Stimulated activated effector memory CD8-positive, alpha-beta T cell treated with anti-CD3 and anti-CD28 coated beads, Interleukin-12 subunit alpha, Interleukin-12 subunit beta, amount 100 ng/mL, for 72 hours (primary cell): ENCODE data around the gene PNPLA7.

ENCODE experiments used
- ATAC-seq: fragments of 150-1000 bp; cut with Tn5 transposase; 2 replicates; pipeline ENCODE4 v1.10.0; 2021
- DNase-seq, 2 donors: peaks; one replicate each; pipeline ENCODE4 v3.0.0; 2021 to 2022; ENCODE audit warnings: low spot score in 2 of 2
- H3K27ac Mint-ChIP-seq: one replicate; pipeline ENCODE4 v1.8.0; 2022; ENCODE audit warnings: mild to moderate bottlenecking, mixed read lengths
- H3K36me3 Mint-ChIP-seq: one replicate; pipeline ENCODE4 v1.8.0; 2022; ENCODE audit warnings: mild to moderate bottlenecking, mixed read lengths
- H3K4me1 Mint-ChIP-seq: one replicate; pipeline ENCODE4 v1.8.0; 2022; ENCODE audit warnings: mixed read lengths
- H3K4me3 Mint-ChIP-seq: one replicate; pipeline ENCODE4 v1.8.0; 2022; ENCODE audit warnings: mild to moderate bottlenecking, mixed read lengths
- H3K9me3 Mint-ChIP-seq: one replicate; pipeline ENCODE4 v1.8.0; 2022; ENCODE audit warnings: mixed read lengths

Gene PNPLA7

DNA sequence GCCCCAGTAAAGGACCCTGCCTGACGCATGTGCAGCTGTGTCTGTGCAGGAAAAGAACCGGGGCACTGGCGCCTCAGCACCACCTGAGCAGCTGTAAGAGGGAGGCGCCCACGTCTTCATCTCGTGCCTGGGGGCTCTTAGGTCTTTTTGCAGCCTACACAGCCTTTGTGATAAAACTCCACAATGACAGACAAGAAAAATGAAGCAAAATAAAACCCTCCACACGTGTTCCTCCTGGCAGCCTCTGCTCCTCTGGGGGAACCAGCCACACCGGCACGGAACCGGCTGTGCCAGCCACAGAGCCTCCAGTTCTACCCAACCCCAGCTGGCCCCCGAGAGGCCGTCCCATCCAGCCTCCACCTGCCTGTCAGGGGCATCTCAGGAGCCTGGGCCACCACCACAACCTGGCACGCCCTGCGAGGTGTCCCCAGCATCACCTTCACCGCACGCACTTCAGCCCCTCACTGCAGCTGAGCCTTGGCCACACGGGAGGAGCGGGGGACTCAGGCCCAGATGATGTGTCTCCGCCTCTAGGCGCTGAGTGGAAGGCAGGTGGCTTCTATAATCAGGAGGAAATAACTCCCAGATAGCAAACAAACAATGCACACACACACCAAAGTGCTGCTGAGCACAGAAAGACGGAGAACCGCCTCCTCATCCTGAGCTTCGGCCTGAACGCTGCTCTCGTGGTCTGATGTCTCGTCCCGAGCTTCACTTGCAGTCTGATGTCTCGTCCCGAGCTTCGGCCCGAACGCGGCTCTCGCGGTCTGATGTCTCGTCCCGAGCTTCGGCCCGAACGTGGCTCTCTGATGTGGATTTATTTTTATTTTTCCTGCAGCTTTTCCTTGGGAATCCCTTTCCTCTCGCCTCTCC, 62.5 kb downstream of the PNPLA7 start:
- no peaks in the 10 kb centered on the region for H3K9me3 Mint-ChIP-seq
- H3K27ac Mint-ChIP-seq = no peak overlapping the region
- H3K4me3 Mint-ChIP-seq = no peak overlapping the region
- H3K4me1 Mint-ChIP-seq = peaks cover 7% of the 10 kb centered on the region
- no peaks in the 10 kb centered on the region for H3K36me3 Mint-ChIP-seq
- ATAC-seq (no peak), DNase-seq (no peak)

DNA sequence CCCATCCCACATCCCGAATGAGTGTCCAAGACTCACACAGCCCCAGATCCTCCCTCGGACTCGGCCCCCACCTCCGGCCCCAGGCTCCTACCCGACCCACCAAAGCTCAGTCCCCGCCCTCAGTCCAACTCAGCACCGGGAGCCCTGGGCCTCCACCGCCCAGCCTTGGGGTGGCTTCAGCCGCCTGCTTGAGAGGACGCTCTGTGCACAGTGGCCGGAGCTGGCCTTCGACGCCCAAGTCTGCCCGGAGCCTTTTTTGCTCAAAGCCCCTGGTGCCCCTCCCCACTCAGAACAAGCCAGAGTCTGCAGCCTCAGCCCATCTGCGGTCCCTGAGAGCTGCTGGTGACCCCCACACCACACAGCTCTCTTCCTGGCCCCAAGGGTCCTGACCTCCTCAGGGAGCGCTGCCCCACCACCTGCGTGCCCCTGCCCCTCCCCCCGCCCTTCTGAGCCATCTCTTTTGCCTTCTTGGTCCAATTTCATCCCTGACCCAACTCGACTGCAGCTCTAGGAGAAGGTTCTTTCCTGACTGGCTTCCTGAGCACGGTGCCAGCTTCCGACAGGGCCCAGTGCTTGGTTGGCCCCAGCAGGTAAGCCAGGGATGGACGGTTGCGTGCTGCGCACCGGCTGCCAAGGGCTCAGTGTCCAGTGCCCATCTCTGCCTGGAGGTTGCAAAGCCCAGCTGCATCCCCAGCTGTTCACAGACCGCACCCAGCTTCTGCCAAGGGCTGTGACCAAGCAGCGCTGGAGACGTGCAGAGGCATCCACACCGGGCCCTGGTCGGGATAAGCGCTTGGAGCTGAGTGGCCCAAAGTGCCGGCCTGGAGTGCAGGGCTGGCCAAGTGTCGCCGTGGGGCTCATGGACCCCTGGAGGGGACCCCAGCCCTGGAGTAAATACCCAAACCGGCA, 63.4 kb downstream of the PNPLA7 start:
- H3K4me3 Mint-ChIP-seq = no peak overlapping the region
- no peaks in the 10 kb centered on the region for H3K9me3 Mint-ChIP-seq
- H3K27ac Mint-ChIP-seq = no peak overlapping the region

DNA sequence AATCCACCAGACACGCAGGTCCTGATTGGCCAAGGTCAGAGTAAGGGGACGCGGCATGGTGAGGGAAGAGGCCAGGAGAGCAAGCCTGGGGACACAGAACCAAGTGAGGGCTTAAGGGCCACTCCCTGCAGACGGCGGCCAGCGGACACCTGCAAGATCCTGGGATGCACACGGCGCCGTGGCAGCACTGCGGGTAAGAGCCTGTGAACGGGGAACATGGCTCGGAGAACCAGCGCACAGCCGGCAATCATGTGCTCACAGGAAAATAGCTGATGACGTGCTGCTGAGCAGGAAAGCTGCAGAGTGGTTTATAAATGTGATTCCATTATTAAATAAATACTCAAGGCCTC, 64.1 kb downstream of the PNPLA7 start:
- DNase-seq (no peak), ATAC-seq (no peak)
- Mint-ChIP-seq H3K36me3 (no peaks in the 10 kb centered on the region), H3K27ac (no peak overlapping the region), H3K9me3 (no peaks in the 10 kb centered on the region), H3K4me3 (no peak overlapping the region), H3K4me1 (no peaks in the 10 kb centered on the region)

More for the DNA sequence above, 63.4 kb downstream of the PNPLA7 start:
- no peak for DNase-seq
- peaks cover 5% of the 10 kb centered on the region for H3K4me1 Mint-ChIP-seq
- ATAC-seq = no peak
- H3K36me3 Mint-ChIP-seq = no peaks in the 10 kb centered on the region

DNA sequence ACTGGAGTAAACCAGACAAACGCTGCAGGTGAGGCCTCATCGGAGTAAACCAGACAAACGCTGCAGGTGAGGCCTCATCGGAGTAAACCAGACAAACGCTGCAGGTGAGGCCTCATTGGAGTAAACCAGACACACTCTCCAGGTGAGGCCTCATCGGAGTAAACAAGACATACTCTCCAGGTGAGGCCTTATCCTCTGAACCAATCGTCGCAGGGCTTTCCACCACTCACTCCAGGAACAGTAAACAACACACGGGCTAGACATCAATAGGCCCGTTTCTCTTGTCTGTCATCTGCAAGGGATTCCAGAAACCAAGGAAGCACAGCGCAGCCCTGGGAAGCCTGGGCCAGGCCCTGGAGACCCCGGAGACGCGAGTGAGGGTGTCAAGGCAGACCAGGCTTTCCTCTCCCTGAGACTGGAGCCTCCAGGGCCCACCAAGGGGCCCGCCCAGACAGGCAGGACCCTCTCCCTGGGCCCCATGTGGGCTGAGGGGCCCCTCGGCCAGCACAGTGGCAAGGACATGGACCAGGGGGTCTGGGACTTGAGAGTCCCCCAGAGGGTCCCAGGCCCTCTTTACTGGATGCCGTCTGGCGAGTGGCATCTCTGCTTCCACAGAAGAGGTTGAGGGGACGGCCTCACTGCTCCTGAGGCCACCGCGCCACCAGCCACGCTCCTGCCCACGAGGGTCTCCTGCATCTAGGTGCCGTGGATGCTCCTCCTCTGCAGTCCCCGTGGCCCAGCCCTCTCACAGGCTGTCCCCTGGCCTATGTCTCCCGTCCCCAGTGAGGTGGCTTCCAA, 64.7 kb downstream of the PNPLA7 start:
- H3K4me3 Mint-ChIP-seq = no peak overlapping the region
- no peaks in the 10 kb centered on the region for H3K36me3 Mint-ChIP-seq
- no peak overlapping the region for H3K27ac Mint-ChIP-seq
- no peaks in the 10 kb centered on the region for H3K4me1 Mint-ChIP-seq
- ATAC-seq = no peak
- no peaks in the 10 kb centered on the region for H3K9me3 Mint-ChIP-seq
- DNase-seq = no peak

DNA sequence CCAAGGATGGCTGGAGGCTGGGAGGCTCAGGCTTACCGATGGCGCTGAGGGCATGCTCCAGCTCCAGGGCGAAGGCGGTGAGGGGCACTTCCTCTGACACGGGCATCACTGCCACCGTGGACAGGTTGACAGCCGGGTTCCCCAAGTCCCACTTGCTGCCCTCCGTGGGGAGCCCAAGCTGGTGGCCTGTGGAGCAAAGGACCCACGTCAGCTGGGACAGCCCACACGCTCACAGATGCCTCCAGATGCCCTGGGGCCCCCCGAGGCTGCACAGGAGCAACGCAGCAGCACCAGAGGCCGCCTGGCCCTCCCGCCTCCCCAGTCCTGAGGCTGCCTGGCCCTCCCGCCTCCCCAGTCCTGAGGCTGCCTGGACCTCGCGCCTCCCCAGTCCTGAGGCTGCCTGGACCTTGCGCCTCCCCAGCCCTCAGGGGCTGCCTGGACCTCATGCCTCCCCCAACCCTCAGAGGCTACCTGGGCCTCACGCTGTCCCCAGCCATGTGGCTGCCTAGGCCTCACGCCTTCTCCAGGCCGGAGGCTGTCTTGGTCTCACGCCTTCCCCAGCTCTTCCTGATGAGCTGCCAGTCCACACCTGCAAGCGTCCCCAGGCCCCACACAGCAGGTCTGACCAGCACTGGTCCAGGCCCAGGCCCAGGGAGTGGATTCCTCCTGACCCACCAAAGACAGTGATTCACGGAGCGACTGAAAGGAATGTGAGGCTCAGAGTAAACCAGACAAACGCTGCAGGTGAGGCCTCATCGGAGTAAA, 65.5 kb downstream of the PNPLA7 start:
- Mint-ChIP-seq H3K27ac (no peak overlapping the region), H3K36me3 (no peaks in the 10 kb centered on the region), H3K4me3 (no peak overlapping the region), H3K9me3 (no peaks in the 10 kb centered on the region), H3K4me1 (no peaks in the 10 kb centered on the region)
- ATAC-seq (no peak), DNase-seq (no peak)

DNA sequence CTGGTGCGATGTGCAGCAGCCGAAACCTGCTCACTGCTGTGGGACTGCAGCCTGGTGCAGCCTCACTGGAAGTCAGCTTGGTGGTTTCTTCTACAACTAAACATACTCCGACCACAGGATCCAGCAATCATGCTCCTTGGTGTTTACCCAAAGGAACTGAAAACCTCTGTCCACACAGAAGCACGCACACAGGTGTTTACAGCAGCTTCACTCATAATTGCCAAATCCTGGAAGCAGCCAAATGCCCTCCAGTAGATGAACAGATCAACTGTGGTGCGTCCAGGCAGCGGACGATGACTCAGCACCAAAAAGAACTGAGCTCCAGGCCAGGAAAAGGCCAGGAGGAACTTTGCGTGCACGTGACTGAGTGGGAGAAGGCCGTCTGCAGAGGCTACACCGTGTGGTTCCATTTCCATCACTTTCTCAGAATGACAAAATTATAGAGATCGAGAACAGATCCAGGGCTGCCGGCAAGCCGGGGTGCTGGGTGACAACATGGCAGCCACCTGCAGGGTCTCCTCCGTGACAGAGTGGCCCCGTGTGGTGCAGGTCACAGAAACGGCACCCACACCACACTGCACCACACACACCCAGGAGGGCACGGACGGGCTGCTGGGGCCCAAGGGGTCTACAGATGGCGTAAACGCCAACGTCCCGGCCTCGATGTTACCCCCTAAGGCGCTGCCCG, 68.0 kb downstream of the PNPLA7 start:
- H3K9me3 Mint-ChIP-seq = no peaks in the 10 kb centered on the region
- no peak overlapping the region for H3K27ac Mint-ChIP-seq
- DNase-seq (no peak), ATAC-seq (no peak)
- no peaks in the 10 kb centered on the region for H3K4me1 Mint-ChIP-seq
- no peak overlapping the region for H3K4me3 Mint-ChIP-seq
- H3K36me3 Mint-ChIP-seq = no peaks in the 10 kb centered on the region

DNA sequence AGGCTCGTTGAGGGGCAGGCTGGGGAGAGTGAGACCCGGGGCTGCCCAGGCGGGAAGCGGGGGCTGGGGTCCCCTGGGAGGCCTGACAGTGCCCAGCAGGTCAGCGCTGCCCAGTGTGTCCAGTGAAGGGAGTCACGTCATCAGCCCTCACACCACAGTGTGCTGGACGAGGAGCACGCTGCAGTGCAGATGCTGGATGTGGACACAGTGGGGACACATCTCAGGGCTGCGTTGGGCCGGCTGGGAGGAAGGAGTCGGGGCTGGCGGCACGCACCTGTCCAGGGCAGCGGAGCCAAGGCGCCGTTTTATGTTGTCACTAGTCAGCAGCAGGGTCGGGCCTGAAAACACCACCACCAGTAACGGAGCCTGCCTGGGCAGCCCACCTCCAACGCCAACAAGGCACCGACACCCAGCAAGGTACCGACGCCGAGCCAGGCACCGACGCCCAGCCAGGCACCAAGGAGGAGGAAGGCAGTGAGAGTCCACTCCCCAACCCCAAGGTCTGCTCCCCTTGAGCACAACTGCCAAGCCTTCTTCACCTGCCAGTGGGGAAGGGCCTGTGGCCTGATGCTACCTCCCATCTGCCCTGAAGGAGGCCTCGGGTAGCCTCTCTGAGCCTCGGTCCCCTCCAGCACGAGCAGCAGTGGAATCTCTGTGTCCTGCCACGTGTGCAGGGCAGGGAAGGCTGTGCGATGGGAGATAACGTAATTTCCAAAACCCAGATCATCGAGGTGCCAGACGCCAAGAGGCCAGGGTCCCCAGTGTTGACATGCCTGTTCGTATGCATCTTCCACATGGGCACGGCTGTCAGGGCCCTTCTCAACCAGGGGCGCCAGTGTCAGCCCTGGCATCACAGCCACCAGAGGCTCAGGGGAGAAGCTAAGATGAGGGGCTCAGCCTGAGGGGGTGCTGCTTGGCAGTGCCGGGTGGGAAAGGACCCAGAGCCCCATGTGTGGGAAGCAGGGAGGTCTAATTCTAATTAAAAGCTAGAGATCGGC, 69.2 kb downstream of the PNPLA7 start:
- no peaks in the 10 kb centered on the region for H3K4me1 Mint-ChIP-seq
- DNase-seq = no peak
- H3K36me3 Mint-ChIP-seq = no peaks in the 10 kb centered on the region
- peak overlapping the region; percentile 48 for H3K27ac Mint-ChIP-seq
- peaks cover 3% of the 10 kb centered on the region for H3K9me3 Mint-ChIP-seq
- no peak for ATAC-seq
- no peak overlapping the region for H3K4me3 Mint-ChIP-seq

DNA sequence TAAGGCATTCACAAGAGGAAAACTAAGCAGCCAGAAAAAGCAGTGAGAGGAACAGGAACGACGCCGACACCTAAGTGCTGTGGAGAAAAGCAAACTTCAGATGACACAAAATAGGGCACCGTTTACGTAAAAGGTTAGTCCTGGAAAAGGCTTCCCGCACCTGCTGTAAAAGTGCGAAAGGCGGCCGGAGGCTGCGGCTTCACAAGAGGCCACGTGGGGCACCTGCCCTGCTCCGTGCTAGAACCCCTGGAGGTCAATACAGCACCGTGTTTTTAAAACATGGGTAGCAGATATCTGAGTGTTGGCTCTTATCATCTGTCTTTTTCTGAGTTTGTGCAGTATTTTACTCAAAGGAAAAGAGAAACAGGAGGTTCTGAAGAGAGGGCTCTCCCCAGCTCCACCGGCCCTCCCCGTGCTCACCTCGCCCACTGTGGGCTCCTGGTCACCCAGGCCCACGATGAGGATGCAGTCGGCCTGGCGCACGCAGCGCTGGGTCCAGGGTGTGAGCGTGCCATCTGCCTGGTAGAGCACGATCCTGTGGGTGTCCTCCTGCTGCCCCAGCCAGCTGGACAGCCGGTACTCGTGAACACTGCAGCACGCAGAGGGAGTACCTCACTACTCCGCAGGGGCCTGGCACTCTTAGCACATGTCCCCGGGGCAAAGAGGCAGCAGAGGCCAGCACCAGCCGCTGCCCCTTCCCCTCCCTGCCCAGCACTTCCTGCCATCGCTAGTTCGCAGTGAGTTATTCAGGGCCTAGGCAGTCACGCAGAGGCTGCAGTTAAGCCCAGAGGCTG, 70.1 kb downstream of the PNPLA7 start:
- Mint-ChIP-seq H3K9me3 (peaks cover 6% of the 10 kb centered on the region), H3K36me3 (no peaks in the 10 kb centered on the region), H3K27ac (no peak overlapping the region), H3K4me3 (no peak overlapping the region), H3K4me1 (no peaks in the 10 kb centered on the region)
- no peak for ATAC-seq
- no peak for DNase-seq

DNA sequence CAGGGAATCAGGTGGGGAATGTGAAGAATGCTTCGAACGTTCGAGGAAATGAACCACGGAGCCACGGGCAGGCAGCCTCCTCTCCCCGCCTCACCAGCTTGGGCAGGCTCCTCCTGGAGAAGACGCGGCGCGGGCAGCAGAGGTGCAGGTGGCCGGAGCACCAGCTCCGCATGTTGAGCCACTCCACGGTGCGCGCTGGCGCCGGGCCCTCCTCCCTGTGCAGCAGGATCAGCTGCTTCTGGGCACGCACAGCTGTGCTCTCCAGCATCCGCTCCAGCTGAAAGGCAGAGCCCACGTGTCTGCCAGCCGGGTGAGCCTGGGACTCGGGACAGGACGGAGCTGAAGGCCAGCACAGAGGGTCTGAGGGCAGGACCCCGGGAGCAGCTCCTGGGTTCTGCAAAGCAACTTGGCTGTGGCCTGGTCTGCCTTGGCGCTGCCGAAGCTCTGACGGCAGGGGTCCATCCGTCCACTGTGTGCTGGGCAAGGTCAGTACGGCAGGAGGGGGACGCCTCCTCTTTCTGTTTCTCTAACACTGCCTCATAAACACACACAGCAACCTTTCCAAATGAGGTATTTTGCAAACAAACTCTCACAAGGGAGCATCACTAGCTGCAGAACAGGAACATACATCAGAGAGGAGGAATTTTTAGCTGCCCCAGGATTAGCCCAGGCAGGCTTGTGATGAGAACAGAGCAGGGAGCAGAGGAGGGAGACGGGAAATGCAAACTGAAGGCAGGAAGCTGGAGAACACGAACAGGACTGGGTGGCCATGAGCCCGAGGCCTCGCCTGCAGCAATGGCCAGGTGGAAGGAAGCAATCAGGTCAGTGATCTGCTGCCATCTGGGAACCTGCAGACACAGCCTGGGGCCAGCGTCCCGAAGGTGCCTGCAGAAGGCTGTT, 71.0 kb downstream of the PNPLA7 start:
- Mint-ChIP-seq H3K27ac (no peak overlapping the region), H3K4me3 (no peak overlapping the region)

DNA sequence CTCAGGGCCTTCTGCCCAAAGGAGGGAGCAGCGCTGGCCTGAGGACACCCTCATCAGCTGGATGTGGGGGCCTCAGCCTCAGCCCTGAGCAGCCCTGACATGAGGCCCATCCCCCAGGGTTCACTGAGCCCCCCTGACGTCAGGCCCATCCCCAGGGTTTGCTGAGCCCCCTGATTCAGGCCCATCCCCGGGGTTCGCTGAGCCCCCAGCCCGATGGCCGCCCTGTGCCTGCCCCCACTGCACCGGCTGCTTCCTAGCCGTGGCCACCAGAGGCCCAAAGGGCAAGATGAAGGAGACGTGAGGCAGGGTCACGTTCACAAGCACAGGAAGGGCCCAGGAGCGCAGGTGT, 71.6 kb downstream of the PNPLA7 start:
- peaks cover 10% of the 10 kb centered on the region for H3K9me3 Mint-ChIP-seq
- no peaks in the 10 kb centered on the region for H3K36me3 Mint-ChIP-seq
- no peak overlapping the region for H3K4me3 Mint-ChIP-seq
- H3K4me1 Mint-ChIP-seq = no peaks in the 10 kb centered on the region
- DNase-seq (no peak), ATAC-seq (no peak)
- no peak overlapping the region for H3K27ac Mint-ChIP-seq

More for the DNA sequence above, 71.0 kb downstream of the PNPLA7 start:
- Mint-ChIP-seq H3K4me1 (no peaks in the 10 kb centered on the region), H3K36me3 (no peaks in the 10 kb centered on the region), H3K9me3 (peaks cover 9% of the 10 kb centered on the region)
- ATAC-seq (no peak), DNase-seq (no peak)

DNA sequence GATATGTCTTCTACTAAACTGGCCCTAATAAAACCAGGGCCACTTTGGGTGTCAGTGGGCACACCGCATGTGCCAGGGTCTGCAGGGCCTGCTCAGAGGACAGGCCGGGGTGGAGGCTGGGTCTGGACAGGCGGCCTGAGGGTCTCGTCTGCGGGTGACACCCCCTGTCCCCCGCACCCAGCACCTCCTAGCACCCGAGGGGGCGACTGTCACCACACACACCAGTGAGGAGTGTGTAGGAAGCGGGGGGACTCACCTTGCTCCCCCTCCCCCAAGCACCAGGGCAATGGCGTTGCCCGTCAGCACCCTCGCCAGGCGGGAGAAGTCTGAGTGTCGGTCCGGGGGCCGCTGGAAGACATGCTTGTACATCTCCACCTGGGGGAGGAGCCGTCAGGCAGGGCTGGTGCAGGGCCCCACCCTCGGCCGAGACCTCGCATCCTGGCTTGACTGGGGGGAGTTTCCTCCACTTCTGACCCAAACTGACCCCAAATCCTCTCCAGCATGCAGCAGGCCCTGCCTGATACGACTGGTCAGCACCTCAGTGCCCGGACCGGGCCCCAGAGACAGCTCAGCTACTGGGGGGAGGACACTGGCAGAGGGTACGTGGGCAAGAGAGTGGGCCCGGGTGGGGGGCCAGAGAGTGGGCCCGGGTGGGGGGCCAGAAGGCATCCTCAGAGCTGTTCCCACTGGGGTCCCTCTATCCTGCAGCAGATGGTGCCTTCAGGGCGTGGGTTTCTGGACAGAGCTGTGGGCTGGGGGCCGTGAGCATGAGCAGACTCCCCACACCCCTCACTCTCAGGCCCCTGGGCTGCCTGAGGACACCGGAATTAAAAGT, 72.2 kb downstream of the PNPLA7 start:
- no peak for ATAC-seq
- DNase-seq = no peak
- no peaks in the 10 kb centered on the region for H3K36me3 Mint-ChIP-seq

More for the DNA sequence above, 72.2 kb downstream of the PNPLA7 start:
- peaks cover 13% of the 10 kb centered on the region for H3K9me3 Mint-ChIP-seq
- H3K27ac Mint-ChIP-seq = no peak overlapping the region
- no peak overlapping the region for H3K4me3 Mint-ChIP-seq
- no peaks in the 10 kb centered on the region for H3K4me1 Mint-ChIP-seq
